GM23338 (cell line): ENCODE results near the gene ARHGAP10.

ENCODE experiments used
- CREB1 ChIP-seq: fragments of 250-450 bp; sonication (Bioruptor Pico); IDR thresholded peaks from 2 replicates; pipeline ENCODE4 v1.5.0; 2020; ENCODE audit warnings: low read depth, mild to moderate bottlenecking, moderate library complexity
- ETS1 ChIP-seq: IDR thresholded peaks from 2 replicates; pipeline ENCODE4 v1.6.1; 2016; ENCODE audit warnings: antibody characterized with exemption
- EZH2 ChIP-seq: fragments of 200-600 bp; sonication (generic); IDR thresholded peaks from one replicate; pipeline ENCODE4 v1.8.0; 2017; ENCODE audit warnings: antibody characterized with exemption, mild to moderate bottlenecking, low read depth; ENCODE audit not compliant: unreplicated experiment
- EZH2phosphoT487 ChIP-seq: fragments of 200-600 bp; sonication (generic); IDR thresholded peaks from one replicate; pipeline ENCODE4 v1.8.1; 2018; ENCODE audit warnings: antibody characterized with exemption; ENCODE audit not compliant: unreplicated experiment
- JUNB ChIP-seq: IDR thresholded peaks from one replicate; pipeline ENCODE4 v1.6.1; 2016; ENCODE audit warnings: antibody characterized with exemption; ENCODE audit not compliant: unreplicated experiment
- NANOG ChIP-seq: IDR thresholded peaks from 2 replicates; pipeline ENCODE4 v1.6.1; 2016; ENCODE audit warnings: antibody characterized with exemption, borderline replicate concordance
- POLR2AphosphoS5 ChIP-seq: IDR thresholded peaks from 2 replicates; pipeline ENCODE4 v1.6.1; 2016; ENCODE audit warnings: antibody characterized with exemption, low read depth
- STAT1 ChIP-seq: IDR thresholded peaks from one replicate; pipeline ENCODE4 v1.6.1; 2016; ENCODE audit warnings: antibody characterized with exemption; ENCODE audit not compliant: unreplicated experiment
- ZNF114 ChIP-seq: fragments of 250-450 bp; sonication (Bioruptor Pico); IDR thresholded peaks from 2 replicates; pipeline ENCODE4 v1.5.0; 2020; ENCODE audit warnings: mild to moderate bottlenecking, moderate library complexity
- ZNF331 ChIP-seq: fragments of 250-450 bp; sonication (Bioruptor Pico); IDR thresholded peaks from 2 replicates; pipeline ENCODE4 v1.5.0; 2020; ENCODE audit warnings: low read depth, mild to moderate bottlenecking, moderate library complexity
- ZNF462 ChIP-seq: fragments of 250-450 bp; sonication (Bioruptor Pico); IDR thresholded peaks from 2 replicates; pipeline ENCODE4 v1.5.0; 2020; ENCODE audit warnings: mild to moderate bottlenecking, moderate library complexity
- TF ChIP-seq, protein P1 (sequence below), 2 experiments: fragments of 200-600 bp in 1 of 2; sonication (generic) in 1 of 2; conservative IDR thresholded peaks; 2 replicates each; pipeline versions ENCODE4 v1.5.1 to v1.6.1; 2016 to 2017; ENCODE audit warnings: antibody characterized with exemption in 2 of 2, low read depth in 2 of 2, mild to moderate bottlenecking in 2 of 2, moderate library complexity in 1 of 2
- TF ChIP-seq, protein P2 (sequence below): IDR thresholded peaks from one replicate; pipeline ENCODE4 v1.6.1; 2018; ENCODE audit warnings: antibody characterized with exemption; ENCODE audit not compliant: unreplicated experiment

- TF ChIP-seq, protein P1, sequence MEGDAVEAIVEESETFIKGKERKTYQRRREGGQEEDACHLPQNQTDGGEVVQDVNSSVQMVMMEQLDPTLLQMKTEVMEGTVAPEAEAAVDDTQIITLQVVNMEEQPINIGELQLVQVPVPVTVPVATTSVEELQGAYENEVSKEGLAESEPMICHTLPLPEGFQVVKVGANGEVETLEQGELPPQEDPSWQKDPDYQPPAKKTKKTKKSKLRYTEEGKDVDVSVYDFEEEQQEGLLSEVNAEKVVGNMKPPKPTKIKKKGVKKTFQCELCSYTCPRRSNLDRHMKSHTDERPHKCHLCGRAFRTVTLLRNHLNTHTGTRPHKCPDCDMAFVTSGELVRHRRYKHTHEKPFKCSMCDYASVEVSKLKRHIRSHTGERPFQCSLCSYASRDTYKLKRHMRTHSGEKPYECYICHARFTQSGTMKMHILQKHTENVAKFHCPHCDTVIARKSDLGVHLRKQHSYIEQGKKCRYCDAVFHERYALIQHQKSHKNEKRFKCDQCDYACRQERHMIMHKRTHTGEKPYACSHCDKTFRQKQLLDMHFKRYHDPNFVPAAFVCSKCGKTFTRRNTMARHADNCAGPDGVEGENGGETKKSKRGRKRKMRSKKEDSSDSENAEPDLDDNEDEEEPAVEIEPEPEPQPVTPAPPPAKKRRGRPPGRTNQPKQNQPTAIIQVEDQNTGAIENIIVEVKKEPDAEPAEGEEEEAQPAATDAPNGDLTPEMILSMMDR (conservative IDR thresholded peaks at IDR 0.05; ENCODE audit: low read depth in 2 of 2): no peak
- TF ChIP-seq EZH2phosphoT487: no peak
- TF ChIP-seq POLR2AphosphoS5: no peak
- no peak for TF ChIP-seq EZH2
- no peak for TF ChIP-seq CREB1 (CRISPR knock-in tag)
- TF ChIP-seq, protein P2, sequence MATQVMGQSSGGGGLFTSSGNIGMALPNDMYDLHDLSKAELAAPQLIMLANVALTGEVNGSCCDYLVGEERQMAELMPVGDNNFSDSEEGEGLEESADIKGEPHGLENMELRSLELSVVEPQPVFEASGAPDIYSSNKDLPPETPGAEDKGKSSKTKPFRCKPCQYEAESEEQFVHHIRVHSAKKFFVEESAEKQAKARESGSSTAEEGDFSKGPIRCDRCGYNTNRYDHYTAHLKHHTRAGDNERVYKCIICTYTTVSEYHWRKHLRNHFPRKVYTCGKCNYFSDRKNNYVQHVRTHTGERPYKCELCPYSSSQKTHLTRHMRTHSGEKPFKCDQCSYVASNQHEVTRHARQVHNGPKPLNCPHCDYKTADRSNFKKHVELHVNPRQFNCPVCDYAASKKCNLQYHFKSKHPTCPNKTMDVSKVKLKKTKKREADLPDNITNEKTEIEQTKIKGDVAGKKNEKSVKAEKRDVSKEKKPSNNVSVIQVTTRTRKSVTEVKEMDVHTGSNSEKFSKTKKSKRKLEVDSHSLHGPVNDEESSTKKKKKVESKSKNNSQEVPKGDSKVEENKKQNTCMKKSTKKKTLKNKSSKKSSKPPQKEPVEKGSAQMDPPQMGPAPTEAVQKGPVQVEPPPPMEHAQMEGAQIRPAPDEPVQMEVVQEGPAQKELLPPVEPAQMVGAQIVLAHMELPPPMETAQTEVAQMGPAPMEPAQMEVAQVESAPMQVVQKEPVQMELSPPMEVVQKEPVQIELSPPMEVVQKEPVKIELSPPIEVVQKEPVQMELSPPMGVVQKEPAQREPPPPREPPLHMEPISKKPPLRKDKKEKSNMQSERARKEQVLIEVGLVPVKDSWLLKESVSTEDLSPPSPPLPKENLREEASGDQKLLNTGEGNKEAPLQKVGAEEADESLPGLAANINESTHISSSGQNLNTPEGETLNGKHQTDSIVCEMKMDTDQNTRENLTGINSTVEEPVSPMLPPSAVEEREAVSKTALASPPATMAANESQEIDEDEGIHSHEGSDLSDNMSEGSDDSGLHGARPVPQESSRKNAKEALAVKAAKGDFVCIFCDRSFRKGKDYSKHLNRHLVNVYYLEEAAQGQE: no peak
- no peak for TF ChIP-seq ZNF462 (CRISPR knock-in tag)
- TF ChIP-seq NANOG: no peak
- no peak for TF ChIP-seq JUNB
- no peak for TF ChIP-seq ZNF331 (CRISPR knock-in tag)
- no peak for TF ChIP-seq ZNF114 (CRISPR knock-in tag)
- TF ChIP-seq ETS1: no peak
- TF ChIP-seq STAT1: no peak
These were observed 321.6 kb downstream of the ARHGAP10 start for GRCh38 chr4:148053298-148054003.
